ENCODE measurements around the gene PCK2. TPM values are rescaled to one million over a fixed set of nuclear protein-coding genes. Genes with fewer than 3 reads are reported as not detected.

PCK2 gene
- total and polyA plus RNA-seq, 2 experiments from 2014 or later = 68.7 to 88.8 TPM

DNA sequence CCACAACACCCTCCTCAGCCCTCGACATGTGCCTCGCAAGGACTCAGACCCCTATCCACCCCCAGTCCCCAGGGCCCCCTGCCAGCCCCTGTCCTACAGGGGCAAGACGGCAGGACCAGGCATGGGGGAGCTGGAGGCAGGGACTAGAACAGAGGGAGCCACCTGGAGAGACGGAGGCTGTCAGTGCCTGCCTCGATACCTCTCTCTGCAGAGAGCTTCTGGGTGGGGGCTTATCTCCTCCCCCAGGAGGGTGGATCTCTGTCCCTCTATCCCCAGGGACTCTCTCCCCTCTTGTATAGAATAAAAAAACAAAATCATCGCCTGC is 24.7 kb upstream of the PCK2 start:
- DNase-seq (ENCODE audit: low spot score) = no peak
- 94% methylated on average over 6 of the region's 6 CpGs for WGBS (ENCODE audit: low lambda C conversion rate, missing lambda C conversion rate)
- H3K27ac ChIP-seq = no peak overlapping the region

GRCh38 chr14:24070285-24071143 is 23.6 kb upstream of the PCK2 start:
- no peaks in the 10 kb centered on the region for H3K9me3 ChIP-seq (ENCODE audit: low read depth)
- peaks cover 4% of the 10 kb centered on the region for H3K4me1 ChIP-seq (ENCODE audit: insufficient read depth)
- no peaks in the 10 kb centered on the region for H3K79me2 ChIP-seq
- no peaks in the 10 kb centered on the region for H3K36me3 ChIP-seq (replicated peaks; ENCODE audit: insufficient read depth, low read depth)
- no peak overlapping the region for H3K4me3 ChIP-seq
- TF ChIP-seq EZH2phosphoT487 (IDR thresholded peaks at IDR 0.05; ENCODE audit: low read depth, severe bottlenecking, unreplicated experiment) = no peak
- TF ChIP-seq EZH2 (IDR thresholded peaks at IDR 0.05; ENCODE audit: borderline replicate concordance) = no peak
- TF ChIP-seq, protein P1, sequence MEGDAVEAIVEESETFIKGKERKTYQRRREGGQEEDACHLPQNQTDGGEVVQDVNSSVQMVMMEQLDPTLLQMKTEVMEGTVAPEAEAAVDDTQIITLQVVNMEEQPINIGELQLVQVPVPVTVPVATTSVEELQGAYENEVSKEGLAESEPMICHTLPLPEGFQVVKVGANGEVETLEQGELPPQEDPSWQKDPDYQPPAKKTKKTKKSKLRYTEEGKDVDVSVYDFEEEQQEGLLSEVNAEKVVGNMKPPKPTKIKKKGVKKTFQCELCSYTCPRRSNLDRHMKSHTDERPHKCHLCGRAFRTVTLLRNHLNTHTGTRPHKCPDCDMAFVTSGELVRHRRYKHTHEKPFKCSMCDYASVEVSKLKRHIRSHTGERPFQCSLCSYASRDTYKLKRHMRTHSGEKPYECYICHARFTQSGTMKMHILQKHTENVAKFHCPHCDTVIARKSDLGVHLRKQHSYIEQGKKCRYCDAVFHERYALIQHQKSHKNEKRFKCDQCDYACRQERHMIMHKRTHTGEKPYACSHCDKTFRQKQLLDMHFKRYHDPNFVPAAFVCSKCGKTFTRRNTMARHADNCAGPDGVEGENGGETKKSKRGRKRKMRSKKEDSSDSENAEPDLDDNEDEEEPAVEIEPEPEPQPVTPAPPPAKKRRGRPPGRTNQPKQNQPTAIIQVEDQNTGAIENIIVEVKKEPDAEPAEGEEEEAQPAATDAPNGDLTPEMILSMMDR (IDR thresholded peaks at IDR 0.05; ENCODE audit: poor library complexity) = no peak
- no peak overlapping the region for H3K27ac ChIP-seq
- H3K4me2 ChIP-seq = no peak overlapping the region
- H2AFZ ChIP-seq = no peak overlapping the region
- H3K27me3 ChIP-seq = peaks cover 3% of the 10 kb centered on the region
- WGBS (ENCODE audit: low lambda C conversion rate, missing lambda C conversion rate) = 87% methylated on average over 10 of the region's 10 CpGs
- DNase-seq (ENCODE audit: low spot score) = no peak
- no peaks in the 10 kb centered on the region for H4K20me1 ChIP-seq (ENCODE audit: insufficient read depth, poor library complexity, severe bottlenecking)
- no peaks in the 10 kb centered on the region for H3K9me2 ChIP-seq (replicated peaks; ENCODE audit: insufficient read depth)

More for the DNA sequence above, 24.7 kb upstream of the PCK2 start:
- TF ChIP-seq EZH2phosphoT487 (IDR thresholded peaks at IDR 0.05; ENCODE audit: low read depth, severe bottlenecking, unreplicated experiment) (no peak), EZH2 (IDR thresholded peaks at IDR 0.05; ENCODE audit: borderline replicate concordance) (no peak)
- TF ChIP-seq, protein P1 (IDR thresholded peaks at IDR 0.05; ENCODE audit: poor library complexity) = no peak
- Histone ChIP-seq H4K20me1 (ENCODE audit: insufficient read depth, poor library complexity, severe bottlenecking) (no peaks in the 10 kb centered on the region), H2AFZ (no peak overlapping the region), H3K4me2 (no peak overlapping the region), H3K4me1 (ENCODE audit: insufficient read depth) (peaks cover 4% of the 10 kb centered on the region), H3K9me3 (ENCODE audit: low read depth) (no peaks in the 10 kb centered on the region), H3K4me3 (no peak overlapping the region), H3K9me2 (replicated peaks; ENCODE audit: insufficient read depth) (no peaks in the 10 kb centered on the region), H3K27me3 (peaks cover 3% of the 10 kb centered on the region), H3K79me2 (no peaks in the 10 kb centered on the region), H3K36me3 (replicated peaks; ENCODE audit: insufficient read depth, low read depth) (no peaks in the 10 kb centered on the region)

GRCh38 chr14:24071144-24071697 is 22.9 kb upstream of the PCK2 start, which contains the start of gene CPNE6:
Gene CPNE6 (plus strand): TSS chr14:24071562. CDS start chr14:24072937, 1,375 bp downstream.
- TF ChIP-seq EZH2phosphoT487 (IDR thresholded peaks at IDR 0.05; ENCODE audit: low read depth, severe bottlenecking, unreplicated experiment) (no peak), EZH2 (IDR thresholded peaks at IDR 0.05; ENCODE audit: borderline replicate concordance) (no peak)
- TF ChIP-seq, protein P1 (IDR thresholded peaks at IDR 0.05; ENCODE audit: poor library complexity) = no peak
- Histone ChIP-seq H3K27ac (no peak within 1 kb of the TSS), H3K79me2 (no peaks in the 10 kb centered on the region), H3K4me3 (no peak within 1 kb of the TSS), H3K4me2 (no peak within 1 kb of the TSS), H4K20me1 (ENCODE audit: insufficient read depth, poor library complexity, severe bottlenecking) (no peaks in the 10 kb centered on the region), H2AFZ (no peak within 1 kb of the TSS), H3K4me1 (ENCODE audit: insufficient read depth) (peaks cover 4% of the 10 kb centered on the region), H3K9me2 (replicated peaks; ENCODE audit: insufficient read depth) (no peaks in the 10 kb centered on the region), H3K9me3 (ENCODE audit: low read depth) (no peaks in the 10 kb centered on the region), H3K27me3 (peaks cover 3% of the 10 kb centered on the region), H3K36me3 (replicated peaks; ENCODE audit: insufficient read depth, low read depth) (no peaks in the 10 kb centered on the region)
- 89% methylated on average over 12 of the region's 19 CpGs for WGBS (ENCODE audit: low lambda C conversion rate, missing lambda C conversion rate)
- DNase-seq (ENCODE audit: low spot score) = no peak
